ENCODE measurements around the gene FOS. TPM values are rescaled to one million over a fixed set of nuclear protein-coding genes. Genes with fewer than 3 reads are reported as not detected.

Gene FOS
- total and polyA plus RNA-seq, 2 experiments from 2014 or later, result 47.3 to 54.8 TPM

DNA sequence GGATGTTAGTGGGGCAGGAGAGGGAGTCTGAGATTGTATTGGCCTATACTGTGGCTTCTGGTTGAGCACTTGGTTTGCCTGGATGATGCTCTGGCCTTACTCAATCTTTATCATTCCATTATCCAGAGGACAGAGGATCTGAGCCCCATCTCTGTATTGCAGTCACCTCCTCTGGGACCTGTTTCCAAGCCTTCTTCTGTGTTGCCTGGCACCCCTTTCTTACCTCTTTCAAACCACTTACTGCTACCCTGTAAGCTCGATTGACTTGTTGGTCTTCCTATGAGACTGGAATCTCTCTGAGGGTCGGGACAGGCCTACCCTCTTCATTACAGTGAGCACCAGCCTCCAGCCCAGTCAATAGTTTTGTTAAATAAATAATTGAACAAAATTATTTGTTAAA, 3.0 kb upstream of the FOS start:
- H3F3A ChIP-seq (replicated peaks; ENCODE audit: low read depth), result peaks cover 30% of the 10 kb centered on the region
- no peak overlapping the region for H3K4me2 ChIP-seq
- no peak overlapping the region for H3K4me3 ChIP-seq
- Mint-ChIP-seq H3K4me3 (no peak overlapping the region), H3K27ac (no peak overlapping the region), H3K9me3 (no peaks in the 10 kb centered on the region; the same call in 2 of the 3 replicates), H3K27me3 (ENCODE audit: insufficient read depth, low read depth, poor library complexity) (peaks cover 41% of the 10 kb centered on the region), H3K4me1 (peaks cover 14% of the 10 kb centered on the region), H3K36me3 (ENCODE audit: low read depth) (peaks cover 10% of the 10 kb centered on the region)
- H3K9me2 ChIP-seq (ENCODE audit: insufficient read depth), result no peaks in the 10 kb centered on the region
- H3K4me1 ChIP-seq (ENCODE audit: insufficient read depth), result peaks cover 3% of the 10 kb centered on the region
- peaks cover 41% of the 10 kb centered on the region for H3K27me3 ChIP-seq (ENCODE audit: insufficient read depth)
- no peak overlapping the region for H2AFZ ChIP-seq
- H3K79me2 ChIP-seq (replicated peaks; ENCODE audit: insufficient read depth), result peaks cover 7% of the 10 kb centered on the region; the same call in 1 of the 2 replicates
- no peak for DNase-seq (ENCODE audit: low spot score)
- H4K20me1 ChIP-seq (replicated peaks; ENCODE audit: insufficient read depth), result 0 out of 2 replicates have a peak, but pooled peaks cover 7% of the 10 kb centered on the region
- no peak for ATAC-seq
- TF ChIP-seq EZH2phosphoT487 (IDR thresholded peaks at IDR 0.05; ENCODE audit: unreplicated experiment), result no peak
- TF ChIP-seq, protein P1, sequence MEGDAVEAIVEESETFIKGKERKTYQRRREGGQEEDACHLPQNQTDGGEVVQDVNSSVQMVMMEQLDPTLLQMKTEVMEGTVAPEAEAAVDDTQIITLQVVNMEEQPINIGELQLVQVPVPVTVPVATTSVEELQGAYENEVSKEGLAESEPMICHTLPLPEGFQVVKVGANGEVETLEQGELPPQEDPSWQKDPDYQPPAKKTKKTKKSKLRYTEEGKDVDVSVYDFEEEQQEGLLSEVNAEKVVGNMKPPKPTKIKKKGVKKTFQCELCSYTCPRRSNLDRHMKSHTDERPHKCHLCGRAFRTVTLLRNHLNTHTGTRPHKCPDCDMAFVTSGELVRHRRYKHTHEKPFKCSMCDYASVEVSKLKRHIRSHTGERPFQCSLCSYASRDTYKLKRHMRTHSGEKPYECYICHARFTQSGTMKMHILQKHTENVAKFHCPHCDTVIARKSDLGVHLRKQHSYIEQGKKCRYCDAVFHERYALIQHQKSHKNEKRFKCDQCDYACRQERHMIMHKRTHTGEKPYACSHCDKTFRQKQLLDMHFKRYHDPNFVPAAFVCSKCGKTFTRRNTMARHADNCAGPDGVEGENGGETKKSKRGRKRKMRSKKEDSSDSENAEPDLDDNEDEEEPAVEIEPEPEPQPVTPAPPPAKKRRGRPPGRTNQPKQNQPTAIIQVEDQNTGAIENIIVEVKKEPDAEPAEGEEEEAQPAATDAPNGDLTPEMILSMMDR (conservative IDR thresholded peaks at IDR 0.05; ENCODE audit: low read depth in 2 of 2), result no peak
- TF ChIP-seq STAT1 (IDR thresholded peaks at IDR 0.05; ENCODE audit: unreplicated experiment), result no peak
- TF ChIP-seq, protein P2, sequence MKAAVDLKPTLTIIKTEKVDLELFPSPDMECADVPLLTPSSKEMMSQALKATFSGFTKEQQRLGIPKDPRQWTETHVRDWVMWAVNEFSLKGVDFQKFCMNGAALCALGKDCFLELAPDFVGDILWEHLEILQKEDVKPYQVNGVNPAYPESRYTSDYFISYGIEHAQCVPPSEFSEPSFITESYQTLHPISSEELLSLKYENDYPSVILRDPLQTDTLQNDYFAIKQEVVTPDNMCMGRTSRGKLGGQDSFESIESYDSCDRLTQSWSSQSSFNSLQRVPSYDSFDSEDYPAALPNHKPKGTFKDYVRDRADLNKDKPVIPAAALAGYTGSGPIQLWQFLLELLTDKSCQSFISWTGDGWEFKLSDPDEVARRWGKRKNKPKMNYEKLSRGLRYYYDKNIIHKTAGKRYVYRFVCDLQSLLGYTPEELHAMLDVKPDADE (IDR thresholded peaks at IDR 0.05), result no peak
- no peak for TF ChIP-seq POLR2AphosphoS5 (IDR thresholded peaks at IDR 0.05; ENCODE audit: low read depth)
- no peak for TF ChIP-seq ZNF462 (CRISPR knock-in tag; IDR thresholded peaks at IDR 0.05)
- H3K27ac ChIP-seq (ENCODE audit: low read depth), result no peak overlapping the region
- 0 out of 2 replicates have a peak, but pooled peaks cover under 1% of the 10 kb centered on the region for H3K36me3 ChIP-seq (ENCODE audit: insufficient read depth)

All from GM23338 (cell line).